Keratinocyte (primary cell): ENCODE results near the gene FUT8. TPM values are rescaled to one million over a fixed set of nuclear protein-coding genes. Genes with fewer than 3 reads are reported as not detected.

Experiments
- DNase-seq: peaks from one replicate; pipeline ENCODE4 v3.0.0-alpha.2; 2011; ENCODE audit warnings: low read depth, missing footprints, low spot score
- FAIRE-seq: peaks from 2 replicates; lab custom pipeline; 2011; peaks lifted over from hg19 to GRCh38; lab: Jason Lieb, UNC
- H2AFZ ChIP-seq: 2 replicates; pipeline ENCODE4 v1.6.0; 2012; ENCODE audit warnings: low read length, control low read depth, inconsistent platforms; ENCODE audit not compliant: control insufficient read depth
- H3K27ac ChIP-seq: 2 replicates; pipeline ENCODE4 v1.5.1; 2011; ENCODE audit warnings: low read length; ENCODE audit not compliant: control insufficient read depth, insufficient read depth
- H3K27me3 ChIP-seq: 3 replicates; pipeline ENCODE4 v1.6.0; 2011; ENCODE audit warnings: low read length; ENCODE audit not compliant: control insufficient read depth, insufficient read depth; ENCODE audit errors: extremely low read depth
- H3K36me3 ChIP-seq, 2 experiments: 2 replicates in 1 of 2; 3 replicates in 1 of 2; pipeline ENCODE4 v1.5.1; 2011; ENCODE audit warnings: low read length in 2 of 2, mild to moderate bottlenecking in 1 of 2; ENCODE audit not compliant: control insufficient read depth in 2 of 2, insufficient read depth in 2 of 2; ENCODE audit errors: extremely low read depth in 1 of 2
- H3K4me1 ChIP-seq: 3 replicates; pipeline ENCODE4 v1.5.1; 2011; ENCODE audit warnings: low read length; ENCODE audit not compliant: control insufficient read depth, insufficient read depth; ENCODE audit errors: extremely low read depth
- H3K4me2 ChIP-seq: 3 replicates; pipeline ENCODE4 v1.6.0; 2011; ENCODE audit warnings: low read depth, low read length; ENCODE audit not compliant: control insufficient read depth, insufficient read depth; ENCODE audit errors: extremely low read depth
- H3K4me3 ChIP-seq, 3 experiments: fragments of 200-600 bp in 1 of 3; sonication (generic) in 1 of 3; 2 replicates in 2 of 3; 3 replicates in 1 of 3; pipeline ENCODE4 v1.5.1; 2011 to 2016; ENCODE audit warnings: low read length in 3 of 3, mild to moderate bottlenecking in 3 of 3, control low read depth in 2 of 3, inconsistent platforms in 1 of 3, low read depth in 1 of 3, mixed read lengths in 1 of 3, mixed run types in 1 of 3, moderate library complexity in 1 of 3; ENCODE audit not compliant: control insufficient read depth in 2 of 3, insufficient read depth in 2 of 3; ENCODE audit errors: extremely low read depth in 1 of 3
- H3K79me2 ChIP-seq: 2 replicates; pipeline ENCODE4 v1.6.0; 2012; ENCODE audit warnings: low read length; ENCODE audit not compliant: control insufficient read depth, insufficient read depth
- H3K9ac ChIP-seq: 3 replicates; pipeline ENCODE4 v1.6.0; 2011; ENCODE audit warnings: low read length; ENCODE audit not compliant: control insufficient read depth, insufficient read depth; ENCODE audit errors: extremely low read depth
- H3K9me1 ChIP-seq: 3 replicates; pipeline ENCODE4 v1.6.0; 2011; ENCODE audit warnings: low read length; ENCODE audit not compliant: control insufficient read depth, insufficient read depth; ENCODE audit errors: extremely low read depth
- H3K9me3 ChIP-seq: 2 replicates; pipeline ENCODE4 v1.5.1; 2012; ENCODE audit warnings: low read depth, low read length; ENCODE audit not compliant: control insufficient read depth
- H4K20me1 ChIP-seq: 3 replicates; pipeline ENCODE4 v1.6.0; 2011; ENCODE audit warnings: low read length; ENCODE audit not compliant: control insufficient read depth, insufficient read depth; ENCODE audit errors: extremely low read depth
- CTCF ChIP-seq, 3 experiments: IDR thresholded peaks in 1 of 3; conservative IDR thresholded peaks in 1 of 3; optimal IDR thresholded peaks in 1 of 3; 2 replicates in 2 of 3; 3 replicates in 1 of 3; pipeline versions ENCODE3 to v1.5.1; 2011; ENCODE audit warnings: low read length in 3 of 3, mild to moderate bottlenecking in 3 of 3, moderate library complexity in 2 of 3, control low read depth in 1 of 3, inconsistent platforms in 1 of 3; ENCODE audit not compliant: insufficient read depth in 2 of 3; ENCODE audit errors: extremely low read depth in 1 of 3
- EZH2 ChIP-seq: IDR thresholded peaks from one replicate; pipeline ENCODE4 v1.6.1; 2012; ENCODE audit warnings: inconsistent platforms, mild to moderate bottlenecking, low read length, moderate library complexity
- dilution Hi-C: fragments of 300-500 bp; cut with MboI; formaldehyde crosslinking; loops from one replicate; pipeline ENCODE4 v1.7.0; 2020; ENCODE audit warnings: low sequenced_read_pairs; ENCODE audit not compliant: extremely low pct_ligation_motif_present
- polyA plus RNA-seq, 5 experiments: library from polyadenylated mRNA; depleted of rRNA in 3 of 5; stranded (reverse) in 3 of 5; stranded (forward) in 1 of 5; unstranded in 1 of 5; fragments of >200 nt; gene quantifications; 1 replicate in 1 of 5; 2 replicates in 3 of 5; 3 replicates in 1 of 5; pipeline versions ENCODE4 v1.2.1 to v1.2.3, GENCODE V29; 2011 to 2012; ENCODE audit warnings: missing spikeins in 2 of 5, low read depth in 1 of 5, low replicate concordance in 1 of 5

Gene FUT8
- polyA plus RNA-seq, 1 donor (not counting 4 experiments of a cell fraction or from before 2014, with no cell fraction given) = 12.5 TPM

GRCh38 chr14:65560340-65561027, 148.0 kb downstream of the FUT8 start:
- H3K9me1 ChIP-seq = no peaks in the 10 kb centered on the region
- no peaks in the 10 kb centered on the region for H3K36me3 ChIP-seq
- H3K9ac ChIP-seq = no peak overlapping the region
- H3K27ac ChIP-seq = no peak overlapping the region
- dilution Hi-C loops = no loop called here
- DNase-seq = no peak
- no peaks in the 10 kb centered on the region for H4K20me1 ChIP-seq
- H3K4me3 ChIP-seq = no peak overlapping the region
- H2AFZ ChIP-seq = no peak overlapping the region
- no peaks in the 10 kb centered on the region for H3K9me3 ChIP-seq
- FAIRE-seq = no peak
- no peak for TF ChIP-seq EZH2
- no peak for TF ChIP-seq CTCF (optimal IDR thresholded peaks at IDR 0.05 in 1 of 3, IDR thresholded peaks at IDR 0.05 in 1 of 3, conservative IDR thresholded peaks at IDR 0.05 in 1 of 3; ENCODE audit: extremely low read depth in 1 of 3, insufficient read depth in 2 of 3, low read length in 3 of 3)
- H3K4me1 ChIP-seq = no peaks in the 10 kb centered on the region
- H3K27me3 ChIP-seq = no peaks in the 10 kb centered on the region
- no peaks in the 10 kb centered on the region for H3K79me2 ChIP-seq
- no peak overlapping the region for H3K4me2 ChIP-seq

GRCh38 chr14:65564370-65564769, 151.8 kb downstream of the FUT8 start:
- dilution Hi-C loops = no loop called here
- H3K27me3 ChIP-seq = no peaks in the 10 kb centered on the region
- no peaks in the 10 kb centered on the region for H4K20me1 ChIP-seq
- H3K27ac ChIP-seq = no peak overlapping the region
- no peak overlapping the region for H3K4me3 ChIP-seq
- no peaks in the 10 kb centered on the region for H3K36me3 ChIP-seq
- no peaks in the 10 kb centered on the region for H3K79me2 ChIP-seq
- TF ChIP-seq CTCF (optimal IDR thresholded peaks at IDR 0.05 in 1 of 3, IDR thresholded peaks at IDR 0.05 in 1 of 3, conservative IDR thresholded peaks at IDR 0.05 in 1 of 3; ENCODE audit: extremely low read depth in 1 of 3, insufficient read depth in 2 of 3, low read length in 3 of 3) (no peak), EZH2 (no peak)
- H3K9me1 ChIP-seq = no peaks in the 10 kb centered on the region
- no peak overlapping the region for H2AFZ ChIP-seq
- no peaks in the 10 kb centered on the region for H3K9me3 ChIP-seq
- H3K4me1 ChIP-seq = peaks cover 12% of the 10 kb centered on the region
- no peak overlapping the region for H3K4me2 ChIP-seq
- DNase-seq (no peak), FAIRE-seq (no peak)
- no peak overlapping the region for H3K9ac ChIP-seq
